Uterine smooth muscle cell (primary cell): ENCODE results near the gene PSME3. TPM values are rescaled to one million over a fixed set of nuclear protein-coding genes. Genes with fewer than 3 reads are reported as not detected.

Experiments used
- total RNA-seq: library from RNA; depleted of rRNA; stranded (reverse); fragments of >200 nt; gene quantifications from 2 replicates; pipeline ENCODE4 v1.2.3, GENCODE V29; 2014

PSME3 gene, protein sequence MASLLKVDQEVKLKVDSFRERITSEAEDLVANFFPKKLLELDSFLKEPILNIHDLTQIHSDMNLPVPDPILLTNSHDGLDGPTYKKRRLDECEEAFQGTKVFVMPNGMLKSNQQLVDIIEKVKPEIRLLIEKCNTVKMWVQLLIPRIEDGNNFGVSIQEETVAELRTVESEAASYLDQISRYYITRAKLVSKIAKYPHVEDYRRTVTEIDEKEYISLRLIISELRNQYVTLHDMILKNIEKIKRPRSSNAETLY
- total RNA-seq: 58.4 and 103 TPM in 2 replicates

DNA sequence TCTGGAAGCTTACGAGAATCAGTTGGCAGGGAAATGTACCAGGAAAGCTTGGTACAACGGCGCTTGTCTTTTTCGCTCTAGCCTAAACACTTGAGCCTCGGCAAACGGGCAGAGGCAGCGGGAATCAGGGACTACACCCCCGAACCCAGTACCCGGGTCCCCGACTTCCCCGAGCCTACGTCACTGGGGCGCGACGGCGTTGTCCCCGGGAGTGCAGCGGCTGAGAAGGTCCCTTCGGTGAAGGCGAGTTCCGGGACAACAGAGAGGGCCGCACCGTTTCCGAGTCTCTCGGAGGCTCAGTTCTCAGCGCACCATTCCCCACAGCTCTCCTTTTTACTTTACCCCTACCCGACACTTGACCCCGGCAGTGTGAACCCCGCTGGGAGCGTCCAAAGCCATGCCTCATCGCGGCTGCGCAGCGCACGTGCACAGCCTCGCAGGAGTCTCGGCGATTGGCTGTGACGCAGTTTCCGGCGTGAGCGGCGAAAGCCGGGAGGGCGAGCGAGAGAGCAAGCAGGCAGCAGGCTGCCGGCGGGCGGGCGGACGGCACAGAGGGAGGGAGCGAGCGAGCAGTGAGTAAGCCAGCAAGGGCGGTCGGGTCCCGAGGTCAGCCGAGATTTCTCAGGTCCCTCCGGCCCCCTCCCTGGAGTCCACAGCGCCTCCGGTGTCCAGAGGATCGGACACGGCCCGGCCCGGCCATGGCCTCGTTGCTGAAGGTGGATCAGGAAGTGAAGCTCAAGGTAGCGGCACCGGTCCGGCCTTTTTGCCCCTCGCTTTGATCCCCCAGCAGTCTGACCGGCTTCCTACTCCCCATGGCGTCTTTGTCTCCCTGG, at the start of gene PSME3:
TSS of gene PSME3 (plus strand) at position 464 of the 833 bp plus-strand sequence. CDS start at position 699, 235 bp downstream.

DNA sequence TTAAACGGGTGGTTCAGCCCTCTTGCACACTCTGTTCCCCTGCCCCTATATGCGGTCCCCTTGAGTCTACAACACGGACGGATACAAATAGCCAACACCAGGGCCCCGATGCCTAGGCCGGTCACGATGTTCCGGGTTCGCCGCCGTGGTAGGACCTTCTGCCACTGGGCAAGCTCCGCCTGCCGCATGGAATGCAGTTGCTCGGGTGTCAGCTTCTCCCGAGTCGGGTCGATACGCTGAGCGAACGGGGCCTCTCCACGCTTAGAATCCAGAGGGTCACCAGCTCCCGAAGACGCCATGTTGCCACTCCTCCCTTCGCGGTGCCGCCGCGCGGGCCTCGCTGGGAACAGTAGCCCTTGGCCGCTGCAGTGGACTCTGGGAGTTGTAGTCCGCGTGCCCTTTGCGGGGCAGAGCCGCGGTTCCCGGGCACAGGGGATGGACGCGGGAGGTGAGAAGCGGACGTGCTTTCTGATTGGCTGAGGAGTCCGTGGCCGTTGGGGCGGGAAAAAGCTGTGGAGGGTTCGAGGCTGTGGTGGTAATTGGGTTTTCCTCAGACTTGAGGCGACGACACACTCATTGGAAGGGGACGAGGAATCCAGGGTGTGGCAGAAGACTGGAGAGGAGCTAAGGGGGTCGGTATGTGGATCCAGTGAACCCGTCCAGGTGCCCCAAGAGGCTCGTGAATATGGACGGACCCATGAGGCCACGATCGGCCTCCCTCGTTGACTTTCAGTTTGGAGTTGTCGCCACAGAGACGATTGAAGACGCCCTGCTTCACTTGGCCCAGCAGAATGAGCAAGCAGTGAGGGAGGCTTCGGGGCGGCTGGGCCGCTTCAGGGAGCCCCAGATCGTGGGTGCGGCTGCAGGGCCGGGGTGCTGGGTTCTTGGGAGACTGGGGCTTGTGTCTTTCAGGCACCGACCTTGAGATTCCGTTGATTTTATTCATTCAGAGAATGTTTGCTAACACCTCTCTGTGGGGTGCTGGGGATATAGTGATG, 34.5 kb upstream of the PSME3 start, which contains the start of the genes CNTD1 and COA3:
TSS of gene CNTD1 (plus strand) at position 479 of the 998 bp plus-strand sequence. CDS start at position 686, 207 bp downstream.
TSS of gene COA3 (minus strand) at position 322 of the 998 bp plus-strand sequence. CDS start at position 299, 23 bp downstream.

DNA sequence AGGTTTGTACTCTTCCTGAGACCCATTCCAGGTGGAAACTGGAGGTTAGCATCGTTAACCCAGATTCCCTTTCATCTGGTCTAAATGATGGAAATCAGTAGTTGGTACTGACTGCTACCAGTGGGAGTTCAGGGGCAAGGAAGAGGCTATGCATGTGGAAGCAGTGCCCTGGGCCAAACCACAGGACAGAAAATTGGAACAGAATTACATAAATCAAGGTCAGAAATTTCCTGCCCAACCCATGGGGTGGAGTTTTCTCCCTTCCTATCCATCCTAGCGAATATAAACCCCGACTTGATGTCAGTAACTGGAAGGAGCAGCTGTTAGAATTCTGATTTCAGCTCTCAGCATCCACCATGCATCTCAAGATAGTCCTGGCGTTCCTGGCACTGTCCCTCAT, 11.1 kb downstream of the PSME3 start, which contains the start of gene AOC2:
TSS of gene AOC2 (plus strand) at position 310 of the 400 bp plus-strand sequence. CDS start at position 357, 47 bp downstream.

DNA sequence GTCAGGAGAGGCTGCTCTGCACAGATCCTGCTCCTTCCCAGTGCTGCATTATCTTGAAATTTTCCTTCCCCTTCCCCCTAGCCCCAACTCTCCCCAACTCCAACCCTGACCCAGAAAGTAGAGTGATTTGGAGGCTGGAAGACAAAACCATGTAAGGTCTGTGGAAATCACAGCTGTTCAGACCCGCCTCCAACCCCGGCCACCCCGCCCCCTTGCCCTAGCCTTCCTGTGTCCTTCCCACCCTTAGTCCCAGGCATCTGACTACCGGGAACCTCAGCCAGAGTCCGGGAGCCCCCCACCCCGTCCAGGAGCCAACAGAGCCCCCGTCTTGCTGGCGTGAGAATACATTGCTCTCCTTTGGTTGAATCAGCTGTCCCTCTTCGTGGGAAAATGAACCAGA, 17.8 kb downstream of the PSME3 start, which contains the start of gene AOC3:
TSS of gene AOC3 (plus strand) at position 246 of the 400 bp plus-strand sequence. CDS start at position 391, 145 bp downstream.

Other genes with a start within 250 kb of the PSME3 start
- 44.9 and 55.6 TPM in 2 replicates for gene RETREG3, start 224.0 kb upstream of the PSME3 start, total RNA-seq
- gene TUBG1, start 223.7 kb upstream of the PSME3 start, total RNA-seq: 16.4 and 31.3 TPM in 2 replicates
- gene TUBG2, start 174.1 kb upstream of the PSME3 start, total RNA-seq: 7.4 and 11.0 TPM in 2 replicates
- 14.6 and 20.4 TPM in 2 replicates for gene PLEKHH3, start 156.4 kb upstream of the PSME3 start, total RNA-seq
- gene CCR10, start 151.6 kb upstream of the PSME3 start, total RNA-seq: 3.5 and 5.8 TPM in 2 replicates
- 45.2 and 52.4 TPM in 2 replicates for gene CNTNAP1, start 150.9 kb upstream of the PSME3 start, total RNA-seq
- gene EZH1, start 88.4 kb upstream of the PSME3 start, total RNA-seq: 18.6 and 24.0 TPM in 2 replicates
- gene RAMP2, start 72.2 kb upstream of the PSME3 start, total RNA-seq: 0.37 TPM in 1 of 2 replicates, not detected in the other
- gene VPS25, start 59.9 kb upstream of the PSME3 start, total RNA-seq: 62.7 and 87.4 TPM in 2 replicates
- gene WNK4, start 52.8 kb upstream of the PSME3 start, total RNA-seq: 2.9 and 4.3 TPM in 2 replicates
- 58.2 and 72.0 TPM in 2 replicates for gene COA3, start 34.7 kb upstream of the PSME3 start, total RNA-seq
- gene CNTD1, start 34.5 kb upstream of the PSME3 start, total RNA-seq: 0.37 TPM in 1 of 2 replicates, not detected in the other
- gene BECN1, start 9.1 kb upstream of the PSME3 start, total RNA-seq: 107 and 110 TPM in 2 replicates
- 0.33 and 0.75 TPM in 2 replicates for gene AOC2, start 11.2 kb downstream of the PSME3 start, total RNA-seq
- gene AOC3, start 17.8 kb downstream of the PSME3 start, total RNA-seq: 0.11 and 0.12 TPM in 2 replicates
- gene G6PC1, start 67.4 kb downstream of the PSME3 start, total RNA-seq: not detected in 2 replicates
- gene AARSD1, start 131.1 kb downstream of the PSME3 start, total RNA-seq: 25.2 and 25.3 TPM in 2 replicates
- 0.12 and 0.44 TPM in 2 replicates for gene PTGES3L, start 146.7 kb downstream of the PSME3 start, total RNA-seq
- gene RUNDC1, start 147.2 kb downstream of the PSME3 start, total RNA-seq: 12.2 and 13.4 TPM in 2 replicates
- 858 and 1,281 TPM in 2 replicates for gene RPL27, start 165.0 kb downstream of the PSME3 start, total RNA-seq
- 26.0 and 32.0 TPM in 2 replicates for gene IFI35, start 173.4 kb downstream of the PSME3 start, total RNA-seq
- gene VAT1, start 189.0 kb downstream of the PSME3 start, total RNA-seq: 179 and 300 TPM in 2 replicates
- gene RND2, start 191.8 kb downstream of the PSME3 start, total RNA-seq: 0.44 and 0.50 TPM in 2 replicates